GM13976 (cell line): ENCODE results near the gene IL6.
"Not testable (repeated sequence)": the region's sequence is repeated elsewhere in the genome, so short reads cannot be mapped to it uniquely, and the experiment has no call there.

Source experiments
- DNase-seq: peaks from one replicate; pipeline ENCODE4 v3.0.0; 2012; ENCODE audit warnings: low spot score
- CTCF ChIP-seq: IDR thresholded peaks from 2 replicates; pipeline ENCODE4 v1.5.1; 2012; ENCODE audit warnings: borderline replicate concordance, mild to moderate bottlenecking; ENCODE audit not compliant: insufficient read depth; ENCODE audit errors: extremely low read depth, missing control alignments, control extremely low read depth
- in situ Hi-C: fragments of 300-500 bp; cut with MboI; formaldehyde crosslinking; loops from one replicate; pipeline ENCODE4 v1.12.0; 2022; ENCODE audit warnings: low sequenced_read_pairs, mixed read lengths, inconsistent platforms; ENCODE audit not compliant: unreplicated experiment

IL6 gene

DNA sequence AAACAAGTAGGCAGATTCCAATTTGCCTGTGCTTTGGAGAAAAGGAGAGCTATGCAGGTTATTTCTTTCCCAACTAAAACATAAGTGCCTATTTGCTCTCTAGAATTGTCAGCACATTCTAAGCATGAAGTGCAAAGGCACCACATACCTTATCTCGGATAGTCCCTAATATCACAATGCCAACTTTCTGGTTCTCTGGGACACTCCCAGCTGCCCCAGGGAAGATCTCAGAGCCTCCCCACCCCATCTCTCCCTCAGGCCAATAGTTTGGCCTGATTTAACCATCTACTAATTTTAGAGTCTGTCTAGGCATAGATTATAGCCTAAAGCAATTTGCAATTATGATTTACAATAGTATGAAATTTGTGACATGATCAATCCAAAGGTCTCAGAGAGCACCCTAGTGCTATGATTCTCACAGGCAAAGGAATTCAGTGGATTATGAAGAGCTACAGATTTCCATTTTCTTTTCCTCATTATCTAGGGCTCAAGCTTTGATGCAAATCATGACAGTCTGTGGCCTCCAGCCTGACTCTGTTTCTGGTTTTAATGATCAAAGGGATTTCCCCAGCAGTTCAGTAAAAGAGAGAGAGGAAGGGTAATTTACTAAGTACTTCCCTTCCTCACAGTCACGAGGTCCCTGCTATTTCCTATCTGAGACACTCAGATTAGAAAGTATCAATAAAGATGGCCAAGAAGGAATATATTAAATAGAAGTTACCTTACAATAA is 29.0 kb upstream of the IL6 start:
- in situ Hi-C loops = no loop called here
- DNase-seq = peak; percentile 40

DNA sequence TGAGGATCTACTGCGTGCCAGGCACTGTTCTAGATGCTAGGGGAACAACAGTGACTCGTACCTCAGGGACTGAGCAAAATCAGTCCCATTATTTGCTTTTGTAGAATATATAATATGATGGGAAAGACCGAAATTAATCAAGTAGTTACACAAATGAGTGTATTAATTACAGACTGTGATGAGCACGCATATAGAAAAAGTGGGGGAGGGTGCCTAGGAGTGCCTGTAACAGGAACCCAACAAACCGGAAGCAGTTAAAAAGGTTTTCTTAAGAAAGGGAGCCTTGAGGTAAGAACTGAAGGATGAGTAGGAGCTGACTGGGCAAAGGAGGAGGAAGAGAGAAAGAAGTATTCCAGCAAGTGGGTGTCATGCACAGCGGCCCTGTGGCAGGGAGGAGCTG is 28.2 kb upstream of the IL6 start:
- TF ChIP-seq CTCF = no peak
- in situ Hi-C loops = no loop called here
- no peak for DNase-seq

More for the DNA sequence above, 29.0 kb upstream of the IL6 start:
- no peak for TF ChIP-seq CTCF

DNA sequence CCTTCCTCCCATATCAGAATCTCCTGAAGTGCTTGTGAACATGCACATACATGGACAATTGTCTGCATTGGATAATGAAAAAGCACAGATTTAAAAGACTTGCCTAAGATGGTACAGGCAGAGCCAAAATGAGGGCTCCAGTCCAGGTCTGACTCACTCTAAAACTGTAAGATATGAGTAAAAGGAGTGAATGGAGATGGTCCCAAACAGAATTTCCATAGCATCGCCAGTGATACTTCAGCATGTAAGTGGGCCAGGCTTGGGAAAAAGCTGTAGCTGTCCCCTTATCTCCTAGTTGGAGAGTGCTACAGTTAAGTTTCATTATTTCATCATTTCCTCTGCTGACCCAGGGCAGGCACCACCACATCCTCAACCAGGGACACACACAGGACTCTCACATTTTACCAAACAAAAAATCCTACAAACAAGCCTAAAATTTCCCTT is 26.4 kb upstream of the IL6 start:
- in situ Hi-C loops = no loop called here
- no peak for DNase-seq
- TF ChIP-seq CTCF = no peak

DNA sequence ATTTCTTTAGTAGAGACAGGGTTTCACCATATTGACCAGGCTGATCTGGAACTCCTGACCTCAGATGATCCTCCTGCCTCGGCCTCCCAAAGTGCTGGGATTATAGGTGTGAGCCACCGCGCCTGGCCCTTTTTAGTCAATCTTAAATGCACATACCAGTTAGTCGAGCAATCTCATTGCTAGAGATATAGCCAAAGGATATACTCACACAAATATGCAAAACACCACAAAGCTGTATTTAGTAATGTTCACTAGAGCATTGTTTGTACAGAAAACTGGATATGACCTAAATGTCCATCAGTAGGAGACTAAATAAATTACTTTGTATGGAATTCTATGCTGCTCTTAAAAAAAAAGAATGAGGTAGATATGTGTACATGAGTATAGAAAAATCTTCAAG is 24.5 kb upstream of the IL6 start:
- in situ Hi-C loops = no loop called here

DNA sequence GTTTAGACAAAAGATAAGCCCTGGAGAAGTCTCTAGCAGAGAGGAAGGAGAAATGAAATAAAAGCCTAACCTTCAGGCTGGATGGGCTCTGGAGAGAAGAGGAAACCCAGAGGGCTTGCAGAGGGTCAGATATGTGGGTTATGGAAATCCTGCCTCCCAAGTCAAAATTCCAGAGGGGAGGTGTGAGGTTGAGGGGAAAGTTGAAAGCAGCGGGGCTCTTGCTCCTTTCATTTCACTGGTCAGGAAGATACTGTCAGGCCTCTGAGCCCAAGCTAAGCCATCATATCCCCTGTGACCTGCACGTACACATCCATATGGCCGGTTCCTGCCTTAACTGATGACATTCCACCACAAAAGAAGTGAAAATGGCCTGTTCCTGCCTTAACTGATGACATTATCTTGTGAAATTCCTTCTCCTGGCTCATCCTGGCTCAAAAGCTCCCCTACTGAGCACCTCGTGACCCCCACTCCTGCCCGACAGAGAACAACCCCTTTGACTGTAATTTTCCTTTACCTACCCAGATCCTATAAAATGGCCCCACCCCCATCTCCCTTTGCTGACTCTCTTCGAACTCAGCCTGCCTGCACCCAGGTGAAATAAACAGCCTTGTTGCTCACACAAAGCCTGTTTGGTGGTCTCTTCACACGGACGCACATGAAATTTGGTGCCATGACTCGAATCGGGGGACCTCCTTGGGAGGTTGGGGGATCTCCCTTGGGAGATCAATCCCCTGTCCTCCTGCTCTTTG is 23.7 kb upstream of the IL6 start:
- in situ Hi-C loops, DNase-seq: not testable (repeated sequence)

More for the DNA sequence above, 24.5 kb upstream of the IL6 start:
- no peak for TF ChIP-seq CTCF
- DNase-seq = no peak

DNA sequence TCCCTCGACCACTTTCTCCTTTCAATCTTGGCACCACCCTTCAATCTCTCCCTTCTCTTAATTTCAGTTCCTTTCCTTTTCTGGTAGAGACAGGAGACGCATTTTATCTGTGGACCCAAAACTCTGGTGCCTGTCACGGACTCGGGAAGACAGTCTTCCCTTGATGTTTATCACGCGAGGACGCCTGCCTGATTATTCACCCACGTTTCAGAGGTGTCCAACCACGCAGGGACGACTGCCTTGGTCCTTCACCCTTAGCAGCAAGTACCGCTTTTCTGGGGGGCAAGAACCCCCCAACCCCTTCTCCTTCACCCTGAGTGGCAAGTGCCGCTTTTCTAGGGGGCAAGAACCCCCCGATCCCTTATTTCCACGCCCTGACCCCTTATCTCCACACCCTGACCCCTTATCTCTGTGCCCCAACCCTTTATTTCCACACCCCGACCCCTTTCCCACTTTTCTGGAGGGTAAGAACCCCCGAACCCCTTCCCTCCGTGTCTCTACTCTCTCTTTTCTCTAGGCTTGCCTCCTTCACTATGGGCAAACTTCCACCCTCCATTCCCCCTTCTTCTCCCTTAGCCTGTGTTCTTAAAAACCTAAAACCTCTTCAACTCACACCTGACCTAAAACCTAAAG is 22.9 kb upstream of the IL6 start:
- in situ Hi-C loops, DNase-seq: not testable (repeated sequence)

- in situ Hi-C loops, DNase-seq: not testable (repeated sequence)
Measured at GRCh38 chr7:22704722-22705121, 22.3 kb upstream of the IL6 start.

- in situ Hi-C loops, DNase-seq: not testable (repeated sequence)
Measured at GRCh38 chr7:22705874-22706273, 21.1 kb upstream of the IL6 start.

DNA sequence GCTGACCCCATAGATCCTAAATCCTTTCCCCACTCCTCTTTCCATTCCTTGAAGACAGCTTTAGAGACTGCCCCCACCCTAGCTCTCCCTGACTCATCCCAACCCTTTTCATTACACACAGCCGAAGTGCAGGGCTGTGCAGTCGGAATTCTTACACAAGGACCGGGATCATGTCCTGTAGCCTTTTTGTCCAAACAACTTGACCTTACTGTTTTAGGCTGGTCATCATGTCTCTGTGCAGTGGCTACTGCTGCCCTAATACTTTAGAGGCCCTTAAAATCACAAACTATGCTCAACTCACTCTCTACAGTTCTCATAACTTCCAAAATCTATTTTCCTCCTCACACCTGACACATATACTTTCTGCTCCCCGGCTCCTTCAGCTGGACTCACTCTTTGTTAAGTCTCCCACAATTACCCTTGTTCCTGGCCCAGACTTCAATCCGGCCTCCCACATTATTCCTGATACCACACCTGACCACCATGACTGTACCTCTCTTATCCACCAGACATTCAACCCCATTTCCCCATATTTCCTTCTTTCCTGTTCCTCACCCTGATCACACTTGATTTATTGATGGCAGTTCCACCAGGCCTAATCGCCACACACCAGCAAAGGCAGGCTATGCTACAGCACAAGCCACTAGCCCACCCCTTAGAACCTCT is 19.8 kb upstream of the IL6 start:
- in situ Hi-C loops = not testable (repeated sequence)

GRCh38 chr7:22708214-22708613 is 18.8 kb upstream of the IL6 start:
- in situ Hi-C loops, DNase-seq: not testable (repeated sequence)

More for the DNA sequence above, 19.8 kb upstream of the IL6 start:
- DNase-seq = not testable (repeated sequence)

DNA sequence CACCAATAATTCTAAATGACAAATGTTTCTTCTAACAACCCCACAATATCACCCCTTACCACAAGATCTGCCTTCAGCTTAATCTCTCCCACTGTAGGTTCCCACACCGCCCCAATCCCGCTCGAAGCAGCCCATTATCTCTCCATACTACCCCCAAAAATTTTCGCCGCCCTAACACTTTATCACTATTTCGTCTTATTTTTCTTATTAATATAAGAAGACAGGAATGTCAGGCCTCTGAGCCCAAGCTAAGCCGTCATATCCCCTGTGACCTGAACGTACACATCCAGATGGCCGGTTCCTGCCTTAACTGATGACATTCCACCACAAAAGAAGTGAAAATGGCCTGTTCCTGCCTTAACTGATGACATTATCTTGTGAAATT is 18.3 kb upstream of the IL6 start:
- in situ Hi-C loops = not testable (repeated sequence)

GRCh38 chr7:22709062-22709829 is 17.8 kb upstream of the IL6 start:
- DNase-seq, in situ Hi-C loops: not testable (repeated sequence)

More for the DNA sequence above, 18.3 kb upstream of the IL6 start:
- not testable (repeated sequence) for DNase-seq
